GM12875 (cell line): ENCODE measurements around the gene TMEM115.

ENCODE experiments used
- H3K4me3 ChIP-seq: one replicate; pipeline ENCODE4 v1.5.1; 2011; ENCODE audit warnings: low read depth, low read length, control low read depth
- TF ChIP-seq, protein P1 (sequence below): IDR thresholded peaks from 2 replicates; pipeline ENCODE4 v1.5.1; 2011; ENCODE audit warnings: low read depth, mild to moderate bottlenecking, control low read depth, inconsistent platforms, low read length, moderate library complexity, borderline replicate concordance; ENCODE audit not compliant: insufficient read depth

TMEM115 gene

DNA sequence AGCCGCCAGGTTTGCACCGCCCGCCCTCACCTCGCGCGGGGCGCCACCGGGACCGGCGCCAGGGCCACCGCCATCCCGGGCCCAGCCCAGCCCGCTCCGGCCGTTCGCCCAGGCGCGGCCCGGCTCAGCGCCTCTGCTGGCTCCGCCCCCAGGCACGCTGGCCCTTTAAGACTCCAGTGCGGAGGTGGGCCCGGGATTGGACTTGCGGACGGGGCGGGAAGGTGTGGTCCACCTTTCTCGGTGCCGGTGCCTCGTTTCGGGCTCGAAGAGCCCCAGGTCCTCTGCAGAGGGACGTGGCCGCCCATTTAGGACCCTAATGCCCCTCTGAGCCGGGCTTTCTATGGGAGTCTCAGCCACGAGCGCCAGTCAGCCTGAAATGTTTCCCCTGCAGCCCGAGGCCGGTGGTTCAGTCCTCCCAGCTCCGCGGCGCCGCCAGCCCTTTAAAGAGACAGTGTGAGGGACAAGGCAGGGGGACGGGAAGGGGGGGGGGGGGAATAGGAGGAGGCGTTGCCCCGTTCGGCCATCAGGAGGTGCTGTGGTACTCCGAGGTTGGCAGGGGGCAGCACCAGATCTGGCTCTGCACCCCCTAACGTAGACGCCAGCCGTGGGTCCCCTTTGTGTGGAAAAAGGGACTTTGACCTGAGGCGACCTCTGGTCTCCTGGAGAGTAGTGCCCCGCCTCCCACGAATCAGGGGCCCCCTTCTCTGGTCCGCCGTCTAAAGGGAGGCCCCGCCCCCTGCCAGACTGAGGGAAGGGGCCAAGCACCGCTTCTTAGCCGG, 37.8 kb downstream of the TMEM115 start:
- H3K4me3 ChIP-seq: peak overlapping the region; percentile 87
- TF ChIP-seq, protein P1, sequence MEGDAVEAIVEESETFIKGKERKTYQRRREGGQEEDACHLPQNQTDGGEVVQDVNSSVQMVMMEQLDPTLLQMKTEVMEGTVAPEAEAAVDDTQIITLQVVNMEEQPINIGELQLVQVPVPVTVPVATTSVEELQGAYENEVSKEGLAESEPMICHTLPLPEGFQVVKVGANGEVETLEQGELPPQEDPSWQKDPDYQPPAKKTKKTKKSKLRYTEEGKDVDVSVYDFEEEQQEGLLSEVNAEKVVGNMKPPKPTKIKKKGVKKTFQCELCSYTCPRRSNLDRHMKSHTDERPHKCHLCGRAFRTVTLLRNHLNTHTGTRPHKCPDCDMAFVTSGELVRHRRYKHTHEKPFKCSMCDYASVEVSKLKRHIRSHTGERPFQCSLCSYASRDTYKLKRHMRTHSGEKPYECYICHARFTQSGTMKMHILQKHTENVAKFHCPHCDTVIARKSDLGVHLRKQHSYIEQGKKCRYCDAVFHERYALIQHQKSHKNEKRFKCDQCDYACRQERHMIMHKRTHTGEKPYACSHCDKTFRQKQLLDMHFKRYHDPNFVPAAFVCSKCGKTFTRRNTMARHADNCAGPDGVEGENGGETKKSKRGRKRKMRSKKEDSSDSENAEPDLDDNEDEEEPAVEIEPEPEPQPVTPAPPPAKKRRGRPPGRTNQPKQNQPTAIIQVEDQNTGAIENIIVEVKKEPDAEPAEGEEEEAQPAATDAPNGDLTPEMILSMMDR: peak; percentile 63

DNA sequence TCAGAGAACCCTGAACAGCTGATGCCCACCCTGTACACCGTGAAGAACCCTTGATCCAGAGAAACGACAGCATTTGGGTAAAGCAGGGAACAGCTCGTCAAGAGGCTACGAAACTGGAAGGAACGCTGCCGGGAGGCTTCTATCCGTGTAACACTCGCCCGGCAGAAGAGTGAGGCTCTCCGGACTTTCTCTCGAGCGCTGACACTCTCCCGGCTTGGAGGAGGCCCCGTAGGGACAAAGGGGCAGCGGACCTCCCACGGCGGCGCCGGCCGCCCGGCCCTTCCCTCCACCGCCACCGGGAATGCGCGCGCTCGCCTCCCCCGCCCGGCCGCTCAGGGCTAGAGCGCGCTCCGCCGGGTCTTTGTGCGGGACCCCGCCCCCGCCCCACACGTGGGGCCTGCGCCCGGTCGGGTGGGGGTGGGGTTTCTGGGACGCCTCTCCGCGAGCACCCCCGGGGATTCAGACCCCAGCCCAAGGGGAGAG, 38.4 kb downstream of the TMEM115 start:
- TF ChIP-seq, protein P1: no peak
- peak overlapping the region; percentile 87 for H3K4me3 ChIP-seq

DNA sequence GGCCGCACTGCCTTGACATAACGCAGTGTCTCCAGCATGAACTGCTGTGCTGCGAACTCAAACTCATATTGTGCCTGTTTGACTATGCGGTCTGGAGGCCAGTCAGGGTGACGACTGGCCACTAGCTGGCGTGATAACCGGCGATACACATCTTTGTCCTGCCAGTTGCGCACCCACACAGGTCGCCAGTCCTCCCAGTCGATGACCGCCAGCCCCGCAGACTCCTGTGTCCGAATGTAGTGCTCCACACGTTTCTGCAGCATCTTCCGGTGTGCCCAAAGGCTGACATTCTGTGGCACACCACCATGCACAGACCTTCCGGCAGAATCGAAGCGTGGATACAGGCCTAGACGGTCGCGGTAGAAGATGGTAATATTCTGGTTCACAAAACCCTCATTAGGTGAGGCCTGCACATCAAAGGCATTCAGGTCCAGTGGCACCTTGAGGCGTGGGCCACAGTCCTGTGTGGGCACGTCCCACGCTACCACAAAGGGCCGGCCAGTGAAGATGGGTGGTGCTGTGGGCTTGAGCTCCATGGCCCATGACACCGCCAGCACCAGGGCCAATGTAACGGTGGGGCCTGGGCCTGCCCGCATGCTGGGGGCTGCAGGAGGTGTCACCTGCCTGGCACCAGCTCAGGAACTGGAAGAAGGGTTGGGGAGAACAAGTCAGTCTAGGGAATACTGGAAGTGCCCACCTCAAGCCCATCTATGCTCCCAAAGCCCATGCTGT, 39.3 kb downstream of the TMEM115 start:
- H3K4me3 ChIP-seq: peak overlapping the region; percentile 87
- TF ChIP-seq, protein P1: no peak

DNA sequence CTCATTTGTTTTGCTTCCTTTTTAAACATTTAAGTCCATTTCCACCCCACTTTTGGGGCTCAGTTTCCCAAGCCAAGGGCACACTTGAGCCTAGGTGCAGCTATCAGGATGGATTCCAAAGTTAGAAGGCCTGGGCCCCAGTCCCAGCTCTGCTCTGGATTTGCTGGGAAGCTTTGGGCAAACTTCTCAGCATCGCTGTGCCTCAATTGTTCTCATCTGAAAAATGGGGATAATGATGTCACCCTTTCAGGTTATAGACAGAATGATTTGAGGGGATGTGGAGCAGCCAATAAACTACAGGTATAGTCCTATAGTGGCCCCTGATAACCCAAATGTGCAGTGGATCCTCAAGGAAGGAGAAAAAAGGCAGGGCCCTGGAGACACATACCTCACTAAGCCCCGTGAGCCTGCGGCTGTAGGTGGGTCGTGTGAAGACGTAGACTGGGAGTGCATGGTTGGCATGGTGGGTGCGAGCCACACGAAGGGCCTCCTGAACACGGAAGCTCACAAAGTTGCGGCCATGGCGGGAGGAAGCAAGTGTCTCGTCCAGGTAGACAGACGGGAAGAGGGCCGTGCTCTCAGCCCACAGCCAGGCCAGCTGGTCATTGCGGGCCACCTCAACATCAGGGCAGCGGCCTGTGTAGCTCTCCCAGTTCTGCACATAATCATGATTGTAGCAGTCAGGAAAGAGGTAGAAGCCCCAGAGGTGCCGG, 40.0 kb downstream of the TMEM115 start:
- TF ChIP-seq, protein P1: no peak

DNA sequence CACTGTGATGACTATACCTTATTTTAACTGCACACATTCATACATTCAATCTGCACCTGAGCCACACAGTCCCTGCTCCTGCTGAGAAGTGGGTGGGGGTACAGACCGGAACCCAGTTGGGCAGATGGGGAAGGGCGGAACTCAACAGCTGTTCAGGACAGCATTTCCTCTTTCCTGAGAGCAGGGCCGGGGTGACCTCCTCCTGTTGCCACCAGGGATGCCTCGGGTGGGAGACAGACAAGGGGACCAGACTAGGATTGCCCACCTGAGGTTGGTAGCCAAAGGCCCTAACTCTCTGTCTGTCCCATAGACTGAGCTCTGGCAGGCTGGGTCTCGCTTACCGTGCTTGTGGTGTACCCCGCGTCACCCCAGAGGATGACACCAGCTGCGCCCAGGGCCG, 40.7 kb downstream of the TMEM115 start:
- H3K4me3 ChIP-seq: no peak overlapping the region

More for the DNA sequence above, 40.0 kb downstream of the TMEM115 start:
- H3K4me3 ChIP-seq: no peak overlapping the region

DNA sequence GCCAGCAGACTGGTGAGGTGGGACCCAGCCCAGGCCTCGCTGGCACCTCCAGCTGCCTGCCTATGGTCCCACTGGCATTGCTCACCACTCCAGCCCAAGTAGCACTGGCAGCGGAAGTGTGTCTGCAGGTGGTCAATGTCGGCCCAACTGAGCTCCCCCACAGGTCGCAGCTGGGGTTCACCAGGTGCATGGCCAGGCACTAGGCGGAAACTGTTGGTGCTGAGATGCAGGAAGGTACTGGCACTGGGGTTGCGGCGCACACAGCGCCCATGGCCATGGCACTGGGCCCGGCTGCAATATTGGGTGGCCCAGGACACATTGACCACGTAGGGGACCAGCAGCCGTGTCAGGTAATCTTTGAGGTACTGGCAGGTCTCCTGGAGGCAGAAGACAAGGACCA, 41.2 kb downstream of the TMEM115 start:
- no peak overlapping the region for H3K4me3 ChIP-seq

More for the DNA sequence above, 40.7 kb downstream of the TMEM115 start:
- TF ChIP-seq, protein P1: no peak

More for the DNA sequence above, 41.2 kb downstream of the TMEM115 start:
- TF ChIP-seq, protein P1: no peak
